Stimulated activated CD4-positive, alpha-beta T cell treated with anti-CD3 and anti-CD28 coated beads, TNF-alpha, amount 100 ng/mL, for 24 hours (primary cell): ENCODE results near the gene MMP20.
A peak's percentile ranks its signal among the peaks of the same experiment; 100 is the strongest.

Source experiments
- DNase-seq, 3 experiments: peaks; one replicate each; pipeline ENCODE4 v3.0.0-alpha.2; 2020; ENCODE audit warnings: low read depth in 3 of 3

Gene MMP20

DNA sequence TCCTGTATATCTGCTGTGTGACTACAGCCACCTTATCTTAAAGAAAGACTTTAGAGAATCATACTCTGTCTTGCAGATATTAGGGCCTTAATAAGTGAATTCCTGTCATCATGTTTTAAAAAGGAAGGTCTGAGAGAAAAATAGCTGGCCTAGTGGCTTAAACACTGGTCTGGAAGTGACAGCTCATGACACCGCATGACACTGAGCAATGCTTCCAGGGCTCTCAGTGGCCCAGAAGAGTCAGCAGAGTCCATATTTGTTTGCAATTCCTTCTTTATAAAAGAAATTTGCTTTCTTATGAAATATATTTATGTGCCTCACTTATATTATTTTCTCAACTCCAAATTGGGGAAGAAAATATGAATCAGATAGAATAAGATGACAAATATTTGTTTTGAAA, 33.0 kb downstream of the MMP20 start:
- DNase-seq, result no peak

DNA sequence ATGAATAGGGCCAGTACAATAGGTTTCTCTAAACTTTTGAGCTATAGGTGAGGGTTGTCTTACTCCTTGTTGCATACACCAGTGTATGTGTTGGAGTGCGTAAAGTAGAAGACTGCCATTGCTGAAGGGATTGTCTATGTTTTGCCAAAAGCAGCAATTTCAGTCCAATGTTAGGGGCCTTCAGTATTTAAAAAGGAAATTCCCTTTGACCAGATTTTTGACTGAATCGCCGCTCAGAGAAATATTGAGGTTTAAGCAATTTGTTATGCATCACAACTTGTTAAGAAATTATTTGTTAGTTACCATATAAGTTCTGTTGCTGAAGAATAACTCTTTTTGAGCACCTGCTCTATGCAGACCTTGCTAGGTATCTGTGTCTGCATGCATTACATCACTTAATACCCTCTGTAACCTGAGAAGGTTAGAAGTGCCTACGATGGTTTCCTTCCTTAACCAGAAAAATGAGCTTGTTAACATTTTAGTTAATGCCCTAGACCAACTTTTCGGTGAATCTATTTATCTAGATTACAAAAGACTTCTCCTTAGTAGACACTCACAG, 33.9 kb downstream of the MMP20 start:
- DNase-seq, result no peak

DNA sequence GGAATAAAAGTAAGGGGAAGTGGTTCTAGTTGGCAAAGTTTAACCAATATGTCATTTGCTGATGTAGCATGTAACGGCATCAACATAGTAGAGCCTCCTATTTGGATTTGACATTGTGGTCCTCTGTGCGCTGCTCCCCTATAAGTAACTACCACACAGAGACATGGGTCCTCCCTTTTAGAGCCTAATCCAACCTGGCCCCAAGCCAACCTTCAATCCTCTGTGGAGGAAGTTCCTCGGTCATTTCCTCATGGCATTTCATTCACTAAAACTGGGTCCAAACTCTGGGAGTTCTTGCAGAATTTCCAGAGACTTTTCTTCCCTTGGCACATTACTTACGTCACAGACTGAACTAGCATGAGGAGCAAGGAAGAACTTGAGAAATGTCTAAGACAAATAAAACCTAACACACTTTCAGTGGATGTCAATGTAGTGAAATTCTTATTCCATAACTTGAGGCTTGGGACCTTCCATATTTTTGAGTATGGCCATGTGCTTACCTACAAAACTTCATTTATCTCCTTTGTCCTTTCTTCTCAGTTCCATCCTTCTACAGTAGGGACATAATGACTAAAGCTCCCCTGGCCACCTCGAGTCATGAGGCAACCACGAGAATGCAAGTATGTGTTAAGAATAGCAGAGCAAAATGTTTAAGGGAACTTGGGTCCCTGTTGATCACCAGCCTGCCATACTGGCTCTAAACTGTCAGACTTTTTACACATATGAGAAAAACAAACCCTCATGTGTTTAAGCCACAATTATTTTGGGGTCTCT, 34.7 kb downstream of the MMP20 start:
- no peak for DNase-seq

DNA sequence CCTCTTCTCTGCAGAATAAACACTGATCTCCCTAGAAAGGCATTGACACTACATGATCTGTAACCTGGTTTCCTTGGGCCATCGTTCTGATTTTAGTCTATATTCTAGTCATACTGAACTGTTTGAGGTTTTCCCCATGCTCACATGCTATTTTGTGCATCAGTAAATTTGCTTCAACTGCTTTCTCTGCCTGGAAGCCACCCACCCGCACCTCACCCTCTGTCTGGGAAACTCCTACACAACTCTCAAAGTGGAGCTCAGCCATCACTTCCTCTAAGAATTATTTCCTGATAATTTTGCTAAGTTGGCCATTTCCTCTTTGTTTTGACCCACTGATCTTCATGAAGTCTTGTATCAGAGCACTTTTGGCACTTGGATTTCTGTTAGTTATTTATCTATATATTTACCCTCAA, 36.1 kb downstream of the MMP20 start:
- DNase-seq, result peak in 1 of 3 experiments; percentile 36

DNA sequence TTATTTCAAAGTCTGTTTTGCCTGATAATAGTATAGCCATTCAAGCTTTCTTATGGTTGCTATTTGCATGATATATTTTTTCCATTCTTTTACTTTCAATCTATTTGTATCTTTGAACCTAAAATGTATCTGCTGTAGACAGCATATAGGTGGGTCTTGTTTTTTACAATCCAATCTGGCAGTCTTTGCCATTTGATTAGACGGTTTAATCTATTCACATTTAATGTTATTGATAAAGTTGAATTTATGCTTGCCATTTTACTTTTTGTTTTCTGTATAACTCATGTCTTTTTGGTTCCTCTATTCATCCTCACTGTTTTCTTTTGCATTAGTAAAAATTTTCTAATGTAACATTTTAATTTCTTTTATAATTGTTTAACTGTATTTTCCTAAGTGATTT, 37.4 kb downstream of the MMP20 start:
- no peak for DNase-seq

DNA sequence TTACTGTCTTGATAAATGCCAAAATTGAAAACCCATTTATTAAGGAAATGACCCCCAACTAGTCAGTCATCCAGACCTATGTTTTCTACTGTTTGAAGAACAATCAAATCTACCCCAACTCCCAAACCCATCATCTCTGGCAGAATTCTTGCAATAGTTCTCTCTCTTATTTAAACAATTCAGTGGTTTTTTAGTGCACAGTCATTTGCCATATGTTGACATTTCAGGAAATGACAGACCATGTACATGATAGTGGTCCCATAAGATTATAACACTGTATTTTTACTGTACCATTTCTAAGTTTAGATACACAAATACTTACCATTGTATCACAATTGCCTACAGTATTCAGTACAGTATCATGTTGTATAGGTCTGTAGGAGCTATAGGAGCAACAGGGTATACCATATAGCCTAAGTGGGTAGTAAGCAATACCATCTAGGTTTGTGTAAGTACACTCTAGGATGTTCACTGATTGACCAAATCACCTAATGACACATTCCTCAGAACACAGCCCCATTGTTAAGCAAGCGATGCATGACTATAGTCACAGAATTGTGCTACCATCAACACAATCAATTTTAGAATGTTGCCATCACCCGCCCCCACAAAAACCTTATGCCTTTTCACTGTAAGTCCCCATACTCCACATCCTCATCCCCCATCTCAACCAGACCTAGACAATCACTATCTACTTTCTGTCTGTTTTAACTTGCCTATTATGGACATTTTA, 41.8 kb downstream of the MMP20 start:
- DNase-seq, result no peak

DNA sequence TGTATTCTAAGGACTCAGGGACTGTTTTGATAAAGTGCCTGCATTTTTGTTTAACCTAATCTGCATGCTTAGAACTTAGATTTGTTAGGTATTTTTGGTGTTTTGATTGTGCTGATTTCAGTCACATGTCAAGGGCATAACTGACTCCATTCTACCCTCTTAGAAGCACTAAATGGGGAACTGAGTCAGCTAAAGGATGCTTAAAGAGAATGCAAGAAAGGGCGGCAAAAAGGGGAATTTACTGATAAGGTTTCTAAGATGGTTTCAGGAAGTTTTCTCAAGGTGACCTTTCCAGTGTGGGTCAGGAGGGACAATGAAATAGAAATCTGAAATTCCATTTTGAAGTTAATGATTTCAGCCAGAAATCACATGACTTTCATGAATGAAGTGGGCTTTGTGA, 43.0 kb downstream of the MMP20 start:
- DNase-seq, result no peak

DNA sequence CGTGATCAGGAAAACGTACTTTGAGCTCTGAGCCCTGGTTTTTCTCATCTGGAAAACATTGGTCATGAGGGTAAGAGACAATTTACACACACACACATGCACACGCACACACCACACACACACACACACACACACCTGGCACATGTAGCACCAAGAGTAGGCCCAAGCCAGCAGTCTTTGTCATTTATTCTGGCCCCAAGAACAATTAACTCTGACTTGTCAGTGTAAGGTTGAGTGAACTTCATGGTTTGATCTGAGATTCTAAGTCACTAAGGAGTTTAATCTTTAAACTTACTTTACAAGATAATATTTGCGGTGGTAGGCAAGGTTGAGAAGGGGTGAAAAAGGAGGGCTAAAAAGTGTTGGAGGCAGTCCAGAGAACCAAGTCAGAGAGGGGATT, 44.1 kb downstream of the MMP20 start:
- DNase-seq, result no peak

DNA sequence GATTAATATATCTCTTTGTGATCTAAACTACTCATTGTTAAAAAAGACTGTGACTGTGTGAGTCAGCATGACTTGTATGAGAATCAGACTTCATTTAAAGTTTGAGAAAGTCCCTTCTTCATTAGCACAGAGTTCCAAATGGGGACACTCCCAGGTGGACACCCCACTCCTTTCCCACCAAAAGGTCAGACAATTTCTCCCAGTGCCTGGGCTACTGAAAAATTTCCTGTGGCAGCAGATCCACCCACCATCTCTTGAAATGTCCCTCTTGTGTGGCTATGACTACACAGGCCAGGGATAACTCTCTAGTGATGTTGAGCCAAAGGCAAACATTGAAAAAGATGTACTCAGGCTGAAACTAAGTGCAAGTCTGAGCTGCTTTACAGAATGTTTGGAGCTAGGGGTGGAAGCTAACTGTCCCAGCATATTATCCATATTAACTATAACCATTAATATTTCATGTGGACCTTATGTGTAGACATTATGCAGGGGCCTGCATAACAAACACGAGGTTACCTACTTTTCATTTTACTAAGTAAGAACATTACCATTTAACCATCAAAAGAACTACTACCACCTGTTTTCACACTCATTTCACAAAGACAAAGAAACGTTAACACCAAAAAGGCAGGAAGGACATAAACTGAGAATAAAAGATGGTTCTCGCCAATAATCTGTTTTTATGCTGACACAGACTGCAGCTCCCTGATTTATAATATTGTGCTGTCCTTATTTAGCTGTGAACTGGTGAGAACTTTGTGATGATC, 44.8 kb downstream of the MMP20 start:
- no peak for DNase-seq

DNA sequence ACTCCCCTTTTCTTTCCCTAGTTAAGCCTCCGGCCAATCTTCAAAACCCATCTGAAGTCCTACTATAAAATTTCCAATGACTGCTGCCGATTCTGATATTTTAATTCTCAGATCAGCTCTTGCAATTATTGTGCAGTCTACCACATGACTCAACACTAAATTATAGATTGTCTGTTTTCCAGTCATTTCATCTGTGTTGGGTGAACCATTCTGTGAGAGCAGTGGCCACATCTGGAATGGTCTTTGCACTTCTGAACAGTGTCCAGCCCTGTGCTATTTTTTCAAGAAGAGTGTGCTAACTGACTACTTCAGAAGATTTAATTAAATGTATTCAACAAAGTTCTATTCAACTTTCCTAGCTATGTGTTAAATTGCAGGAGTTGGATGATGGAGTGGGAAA, 47.4 kb downstream of the MMP20 start:
- no peak for DNase-seq

DNA sequence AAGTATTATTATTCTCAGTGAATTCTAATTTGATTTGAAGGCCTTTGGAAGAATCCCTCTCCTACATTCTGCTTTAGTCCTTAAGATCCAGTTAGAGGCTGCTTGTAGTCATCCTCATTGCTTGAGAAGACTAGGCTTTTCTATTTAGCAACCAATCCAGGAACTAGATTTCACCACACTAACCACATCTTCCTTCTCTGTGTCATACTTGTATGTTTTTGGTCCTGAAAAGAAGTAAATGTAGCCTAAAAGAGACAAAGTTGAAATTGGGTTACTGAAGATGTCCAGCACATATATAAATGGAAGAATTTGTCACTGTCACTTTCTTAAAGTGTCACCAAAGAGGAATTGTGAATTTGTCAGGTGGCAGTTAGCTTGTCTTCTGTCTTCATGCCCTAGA, 48.0 kb downstream of the MMP20 start:
- no peak for DNase-seq

DNA sequence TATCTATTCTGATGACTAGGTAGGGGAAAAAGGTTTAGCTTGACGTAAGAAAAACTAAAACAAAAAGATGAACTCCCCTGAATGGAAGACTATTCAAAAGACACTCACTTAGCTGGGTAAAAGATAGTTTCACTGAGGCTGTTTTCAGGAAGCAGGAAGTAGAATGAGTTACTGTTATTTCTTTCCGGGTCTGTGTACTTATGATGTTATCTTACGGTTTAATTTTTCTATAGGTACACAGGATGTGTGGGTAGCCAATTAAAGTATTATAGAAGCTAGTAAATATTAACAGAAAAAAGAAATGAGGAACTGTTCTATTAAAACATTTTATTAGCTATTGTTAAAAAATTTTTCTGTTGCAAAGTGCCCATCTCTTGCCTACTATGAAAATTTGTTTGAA, 48.8 kb downstream of the MMP20 start:
- no peak for DNase-seq

DNA sequence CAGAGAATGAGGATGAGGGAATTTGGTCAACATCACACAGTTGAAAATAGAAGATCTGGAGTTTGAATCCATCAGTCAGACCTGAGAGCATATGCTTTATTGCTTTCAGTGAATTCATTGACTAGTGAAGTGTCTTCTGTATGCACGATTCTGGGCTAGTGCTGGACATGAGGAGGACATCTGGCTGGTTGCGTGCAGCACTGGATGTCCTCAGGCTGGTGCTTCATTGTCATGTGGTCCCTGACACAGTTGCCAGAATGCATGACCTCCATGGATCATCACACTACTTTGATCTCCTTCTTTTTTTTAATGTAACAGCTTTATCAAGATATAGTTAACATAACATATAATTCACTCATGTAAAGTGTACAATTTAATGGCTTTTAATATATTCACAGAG, 50.1 kb downstream of the MMP20 start:
- no peak for DNase-seq

DNA sequence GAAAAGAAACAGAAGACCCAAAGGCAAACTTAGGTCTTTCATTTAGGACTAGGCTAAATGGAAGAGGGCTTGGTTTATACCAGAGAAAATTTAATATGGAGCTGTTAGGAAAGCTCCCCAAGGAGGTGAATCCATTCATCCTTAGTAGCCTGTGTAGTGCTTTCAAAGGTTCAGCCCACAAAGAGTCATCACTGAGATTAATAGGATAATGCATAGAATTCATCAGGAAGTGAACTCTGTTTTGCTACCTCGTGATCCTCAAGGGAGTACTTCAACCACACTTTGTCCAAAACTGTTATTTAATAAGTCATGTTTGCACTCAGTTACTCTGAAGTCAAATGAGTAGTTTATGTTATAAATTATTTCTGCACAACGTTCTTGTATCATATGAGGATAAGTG, 51.3 kb downstream of the MMP20 start:
- no peak for DNase-seq

DNA sequence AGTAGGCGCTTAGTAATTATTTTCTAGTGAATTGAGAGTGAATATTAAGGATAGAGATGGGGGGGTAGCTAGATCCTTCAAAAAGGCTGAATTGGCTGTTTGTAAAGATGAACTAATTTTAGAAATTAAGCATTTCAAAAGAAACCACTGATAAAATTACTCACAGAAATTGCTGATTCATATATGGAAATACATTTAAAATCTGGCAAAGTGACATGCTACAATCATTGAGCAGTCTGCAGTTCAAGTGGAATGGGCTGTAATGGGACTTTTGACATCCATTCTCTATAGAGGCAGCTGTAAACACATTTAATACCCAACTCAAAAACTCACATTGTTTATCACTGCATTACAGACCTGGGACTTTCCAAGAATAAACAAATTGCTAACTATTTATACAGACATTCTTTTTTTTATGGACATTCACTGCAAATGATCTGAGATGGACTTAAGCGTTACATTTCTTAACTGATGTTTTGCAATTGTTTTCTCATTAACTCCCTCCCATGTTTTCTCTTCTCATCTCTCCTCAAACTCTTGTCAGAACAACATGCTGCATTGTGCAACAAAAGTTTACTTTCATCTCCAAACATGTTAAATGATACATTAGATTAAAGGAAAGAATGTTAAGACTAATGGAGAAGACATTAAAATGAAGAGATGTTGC, 52.4 kb downstream of the MMP20 start:
- no peak for DNase-seq

DNA sequence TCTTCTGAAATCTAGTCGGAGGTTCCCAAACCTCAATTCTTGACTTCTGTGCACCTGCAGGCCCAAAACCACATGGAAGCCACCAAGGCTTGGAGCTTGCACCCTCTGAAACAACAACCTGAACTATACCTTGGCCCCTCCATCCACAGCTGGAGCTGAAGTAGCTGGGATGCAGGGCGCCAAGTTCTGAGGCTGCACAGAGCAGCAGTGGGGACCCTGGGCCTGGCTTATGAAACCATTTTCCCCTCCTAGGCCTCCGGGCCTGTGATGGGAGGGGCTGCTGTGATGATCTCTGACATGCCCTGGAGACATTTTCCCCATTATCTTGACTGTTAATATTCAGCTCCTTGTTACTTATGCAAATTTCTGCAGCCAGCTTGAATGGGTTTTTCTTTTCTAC, 56.3 kb downstream of the MMP20 start:
- no peak for DNase-seq

DNA sequence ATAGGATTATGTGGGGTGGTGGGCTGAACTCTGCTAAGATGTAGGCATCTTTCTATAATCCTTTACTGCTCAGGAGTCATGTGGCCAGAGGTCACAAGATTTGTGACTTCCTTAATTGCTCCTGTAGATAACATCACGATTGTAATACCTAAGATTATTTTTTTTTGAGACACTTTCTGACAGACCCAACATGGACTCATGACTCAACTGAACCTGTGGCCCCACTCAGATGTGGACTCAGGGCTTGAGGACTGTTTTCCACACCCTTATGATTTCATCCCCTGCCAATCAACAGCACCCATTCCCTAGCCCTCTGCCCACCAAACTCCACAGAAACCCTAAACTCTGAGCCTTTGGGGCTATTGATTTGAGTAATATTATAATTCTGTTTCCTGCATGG, 59.0 kb downstream of the MMP20 start:
- DNase-seq, result no peak

DNA sequence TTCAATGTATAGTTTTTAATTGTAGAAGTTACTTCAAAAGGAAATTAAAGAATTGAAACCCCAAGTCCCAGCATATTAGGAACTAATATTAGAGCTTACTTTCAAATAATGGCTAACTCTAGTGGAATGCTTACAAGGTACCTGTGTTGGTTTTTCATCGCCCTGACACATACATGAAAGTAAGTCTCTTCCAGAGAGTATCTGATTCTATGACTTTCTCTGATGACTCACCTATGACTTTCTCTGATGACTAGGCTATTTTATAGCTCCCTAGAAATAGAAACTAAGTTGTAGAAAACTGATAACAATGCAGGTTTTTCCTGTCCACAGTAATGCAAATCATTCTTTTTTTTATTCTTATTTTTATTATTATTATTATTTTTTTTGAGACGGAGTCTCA, 61.0 kb downstream of the MMP20 start:
- no peak for DNase-seq

DNA sequence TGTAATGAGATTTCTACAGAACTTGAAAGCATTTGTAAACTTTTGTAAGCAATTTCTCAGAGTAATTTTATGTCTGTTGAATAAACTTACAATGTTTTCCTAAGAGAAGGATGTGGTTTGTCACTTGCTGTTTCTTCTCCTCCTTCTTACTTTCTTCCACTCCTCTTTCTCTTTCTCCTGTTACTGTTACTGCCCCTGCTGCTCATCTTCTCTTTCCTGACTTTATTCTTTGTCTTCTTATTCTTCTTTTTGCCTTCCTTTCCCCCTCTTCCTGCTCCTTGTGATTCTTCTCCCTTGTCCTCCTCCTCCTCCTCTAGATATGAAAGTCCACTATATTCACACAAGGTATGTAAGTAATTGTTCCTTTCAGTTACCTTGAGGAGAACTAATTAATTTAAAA, 63.5 kb downstream of the MMP20 start:
- DNase-seq, result no peak

DNA sequence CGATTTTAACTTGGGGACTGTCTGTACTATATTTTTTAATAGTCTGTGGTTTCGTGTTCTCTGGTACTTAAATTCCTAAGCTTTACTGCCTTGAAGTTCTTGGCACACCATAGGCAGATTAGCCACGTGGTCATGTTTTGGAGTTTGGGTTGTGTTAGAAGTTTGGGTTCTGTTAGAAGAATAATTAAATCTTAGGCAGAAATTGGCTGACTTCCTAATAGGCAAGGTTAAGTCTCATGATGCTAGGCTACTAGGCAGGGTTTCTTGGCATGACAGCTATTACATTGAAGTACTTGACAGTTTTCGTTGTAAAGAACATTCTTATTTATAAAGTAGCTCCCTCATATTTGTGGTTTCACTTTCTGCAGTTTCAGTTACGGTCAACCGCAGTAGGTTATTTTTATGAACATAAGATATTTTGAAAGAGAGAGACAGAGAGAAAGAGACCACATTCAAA, 64.5 kb downstream of the MMP20 start:
- no peak for DNase-seq

DNA sequence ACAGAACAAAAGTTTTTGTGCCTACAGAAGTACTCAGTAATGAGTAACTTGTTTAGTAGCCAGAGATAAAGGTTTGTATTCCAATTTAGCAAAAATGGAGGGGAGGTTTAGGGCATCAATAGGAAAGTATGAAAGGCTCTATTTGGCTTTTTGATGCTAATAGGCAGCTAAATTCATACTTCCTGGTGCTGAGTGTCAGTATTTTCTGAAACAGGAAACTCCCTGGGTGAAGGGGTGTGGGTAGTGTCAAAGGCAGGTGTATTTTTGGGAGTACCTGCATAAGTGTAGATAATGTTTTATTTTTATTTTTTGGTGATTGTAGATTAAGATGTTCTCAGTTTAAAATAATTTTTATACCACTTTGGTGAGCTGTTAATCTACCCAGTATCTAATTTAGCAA, 65.3 kb downstream of the MMP20 start:
- no peak for DNase-seq

DNA sequence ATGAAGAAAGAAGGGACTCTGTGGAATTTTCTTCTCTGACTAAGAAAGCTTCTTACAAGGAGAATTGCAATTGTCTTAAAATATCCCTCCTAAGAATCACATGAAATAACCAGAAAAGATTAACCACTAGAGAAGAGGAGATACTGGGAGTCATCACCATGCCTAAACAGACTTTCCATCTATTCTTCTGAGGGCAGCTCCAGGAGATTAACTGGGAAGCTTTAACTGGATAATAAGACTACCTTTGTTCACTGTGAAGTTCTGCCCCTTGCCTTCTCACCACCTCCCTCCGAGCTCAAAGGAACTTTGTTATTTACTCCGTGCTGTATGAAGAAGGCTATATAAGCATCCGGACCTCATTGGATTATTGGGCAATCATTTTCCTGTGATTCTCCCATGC, 70.0 kb downstream of the MMP20 start:
- DNase-seq, result no peak
